HFF-Myc (cell line): ENCODE measurements around the gene STOM.
A peak's percentile ranks its signal among the peaks of the same experiment; 100 is the strongest.

Experiments used
- DNase-seq: peaks from one replicate; pipeline ENCODE4 v3.0.0-alpha.2; 2011; ENCODE audit warnings: low read depth; ENCODE audit errors: extremely low read depth
- H3K4me3 ChIP-seq: replicated peaks from 2 replicates; pipeline ENCODE4 v1.5.1; 2011; ENCODE audit warnings: low read depth, mild to moderate bottlenecking, control low read depth, low read length
- TF ChIP-seq, protein P1 (sequence below): IDR thresholded peaks from 2 replicates; pipeline ENCODE4 v1.5.1; 2012; ENCODE audit warnings: mild to moderate bottlenecking, low read depth, low read length, control low read depth; ENCODE audit errors: missing control alignments

STOM gene

DNA sequence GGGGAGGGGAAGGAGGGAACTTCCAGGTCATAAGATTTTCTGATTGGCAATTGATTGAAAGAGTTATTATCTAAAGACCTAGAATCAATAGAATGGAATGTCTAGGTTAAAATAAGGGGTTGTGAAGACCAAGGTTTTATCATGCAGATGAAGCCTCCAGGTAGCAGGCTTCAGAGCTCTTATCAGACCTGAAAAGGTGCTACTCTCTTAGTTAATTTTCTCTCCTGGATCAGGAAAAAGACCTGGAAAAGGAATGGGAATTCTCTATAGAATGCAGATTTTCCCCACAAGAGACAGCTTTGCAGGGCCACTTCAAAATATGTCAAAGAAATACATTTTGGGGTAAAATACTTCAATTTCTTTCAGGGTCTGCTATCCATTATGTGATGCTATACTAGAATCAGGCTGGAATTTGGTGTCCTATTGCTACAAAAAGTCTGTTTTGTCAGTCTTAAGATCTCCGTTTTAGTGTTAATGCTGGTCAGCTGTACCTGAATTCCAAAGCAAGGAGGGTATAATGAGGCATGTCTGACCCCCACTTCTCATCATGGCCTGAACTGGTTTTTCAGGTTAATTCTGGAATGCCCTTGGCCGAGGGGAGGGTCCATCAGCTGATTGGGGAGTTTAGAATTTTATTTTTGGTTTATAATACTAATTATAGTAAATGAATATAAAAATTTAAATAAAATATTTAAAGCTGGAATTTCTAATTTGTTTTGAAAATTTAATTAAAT lies 16.6 kb upstream of the STOM start:
- no peak for DNase-seq
- no peak overlapping the region for H3K4me3 ChIP-seq
- TF ChIP-seq, protein P1, sequence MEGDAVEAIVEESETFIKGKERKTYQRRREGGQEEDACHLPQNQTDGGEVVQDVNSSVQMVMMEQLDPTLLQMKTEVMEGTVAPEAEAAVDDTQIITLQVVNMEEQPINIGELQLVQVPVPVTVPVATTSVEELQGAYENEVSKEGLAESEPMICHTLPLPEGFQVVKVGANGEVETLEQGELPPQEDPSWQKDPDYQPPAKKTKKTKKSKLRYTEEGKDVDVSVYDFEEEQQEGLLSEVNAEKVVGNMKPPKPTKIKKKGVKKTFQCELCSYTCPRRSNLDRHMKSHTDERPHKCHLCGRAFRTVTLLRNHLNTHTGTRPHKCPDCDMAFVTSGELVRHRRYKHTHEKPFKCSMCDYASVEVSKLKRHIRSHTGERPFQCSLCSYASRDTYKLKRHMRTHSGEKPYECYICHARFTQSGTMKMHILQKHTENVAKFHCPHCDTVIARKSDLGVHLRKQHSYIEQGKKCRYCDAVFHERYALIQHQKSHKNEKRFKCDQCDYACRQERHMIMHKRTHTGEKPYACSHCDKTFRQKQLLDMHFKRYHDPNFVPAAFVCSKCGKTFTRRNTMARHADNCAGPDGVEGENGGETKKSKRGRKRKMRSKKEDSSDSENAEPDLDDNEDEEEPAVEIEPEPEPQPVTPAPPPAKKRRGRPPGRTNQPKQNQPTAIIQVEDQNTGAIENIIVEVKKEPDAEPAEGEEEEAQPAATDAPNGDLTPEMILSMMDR: no peak

DNA sequence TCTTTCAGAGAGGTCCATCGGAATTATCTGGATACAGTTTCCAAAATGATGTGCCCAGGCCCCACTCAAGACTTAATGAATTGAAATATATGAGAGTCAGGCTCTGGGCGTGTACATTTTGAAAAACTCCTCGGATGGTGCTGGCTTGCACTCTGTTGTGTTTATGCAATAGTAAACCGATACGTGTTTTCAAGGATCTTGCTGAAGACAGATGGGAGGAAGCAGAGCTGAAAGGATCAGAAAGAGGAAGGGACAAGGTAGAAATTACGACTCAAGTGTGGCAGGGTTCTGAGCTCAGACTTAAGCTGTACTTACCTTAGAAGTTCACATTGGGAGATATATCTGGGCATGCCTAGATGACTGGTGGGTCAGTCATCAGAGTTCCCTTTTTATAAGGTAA lies 13.7 kb upstream of the STOM start:
- no peak for DNase-seq
- H3K4me3 ChIP-seq: no peak overlapping the region
- TF ChIP-seq, protein P1: no peak

DNA sequence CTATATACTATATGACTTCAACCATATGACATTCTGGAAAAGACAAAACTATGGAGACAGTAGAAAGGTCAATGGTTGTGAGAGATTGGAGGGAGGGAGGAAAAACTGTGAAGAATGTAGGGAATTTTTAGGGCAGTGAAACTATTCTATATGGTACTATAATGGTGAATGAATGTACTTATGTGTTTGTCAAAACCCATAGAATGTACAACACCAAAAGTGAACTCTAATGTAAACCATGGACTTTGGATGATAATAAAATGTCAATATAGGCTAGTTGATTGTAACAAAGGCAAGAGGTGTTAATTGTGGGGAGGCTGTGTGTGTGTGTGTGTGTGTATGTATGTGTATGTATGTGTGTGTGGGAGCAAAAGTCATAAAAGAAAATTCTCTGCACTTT lies 10.8 kb upstream of the STOM start:
- TF ChIP-seq, protein P1: no peak
- H3K4me3 ChIP-seq: no peak overlapping the region
- no peak for DNase-seq

DNA sequence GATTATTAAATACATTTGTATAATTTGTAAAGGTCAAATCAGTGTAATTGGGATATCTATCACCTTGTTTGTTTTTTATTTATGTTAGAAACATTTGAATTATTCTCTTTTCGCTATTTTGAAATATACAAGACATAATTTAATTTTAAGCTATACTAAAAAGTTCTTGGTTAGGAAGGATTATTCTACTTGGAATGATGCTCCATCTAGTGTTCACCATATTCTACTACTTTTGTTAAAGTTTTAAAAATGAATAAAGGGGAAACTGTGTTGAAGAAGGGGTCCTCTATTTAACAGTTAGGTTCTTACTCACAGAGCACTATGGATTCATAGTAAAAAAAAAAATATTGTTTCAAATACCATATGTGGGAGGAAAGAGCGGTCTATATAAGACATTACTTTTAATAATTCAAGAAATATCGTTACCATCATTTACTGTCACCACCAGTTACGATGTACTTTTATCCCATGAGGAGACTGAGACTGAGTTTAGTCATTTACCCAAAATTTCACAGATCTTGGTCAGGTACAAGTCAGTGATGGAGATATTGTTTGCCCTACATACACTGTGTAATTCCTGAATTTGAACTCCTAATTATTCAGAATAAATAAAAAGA lies 6.3 kb upstream of the STOM start:
- no peak overlapping the region for H3K4me3 ChIP-seq
- TF ChIP-seq, protein P1: peak; percentile 5
- DNase-seq: no peak

DNA sequence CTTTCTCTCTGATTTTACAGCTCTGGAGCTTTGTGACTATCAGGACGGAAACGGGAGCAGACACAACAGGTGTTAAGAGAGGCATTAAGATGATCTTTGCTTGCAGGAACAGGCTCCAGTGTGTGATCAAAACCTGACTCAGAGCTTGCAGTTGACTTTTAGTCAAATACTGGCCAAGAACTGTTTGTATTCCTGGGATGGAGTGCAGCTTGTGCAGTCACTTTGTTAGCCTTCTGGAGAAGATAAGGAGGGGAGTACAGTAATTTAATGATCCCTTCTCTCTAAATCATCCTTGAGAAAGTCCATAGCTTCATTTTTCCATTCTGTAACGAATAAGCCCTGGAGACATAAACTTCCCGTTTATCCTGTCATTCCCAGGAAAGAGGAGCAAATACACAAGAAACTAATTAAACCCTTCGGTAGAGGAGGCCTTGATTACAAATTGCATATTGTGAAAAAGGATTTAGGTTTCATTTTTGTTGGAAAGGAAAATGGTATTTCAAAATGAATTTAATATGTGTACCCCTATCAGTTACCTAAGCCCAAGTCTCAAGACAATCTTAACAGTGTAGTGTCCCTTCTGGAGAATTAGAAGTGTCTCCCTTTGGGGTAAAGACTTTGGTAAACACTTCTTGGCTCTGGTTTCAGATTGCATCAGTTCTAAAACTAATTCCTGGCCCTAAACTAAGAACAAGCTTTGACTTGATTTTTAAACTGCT lies 3.1 kb upstream of the STOM start:
- no peak overlapping the region for H3K4me3 ChIP-seq
- no peak for DNase-seq
- TF ChIP-seq, protein P1: no peak

DNA sequence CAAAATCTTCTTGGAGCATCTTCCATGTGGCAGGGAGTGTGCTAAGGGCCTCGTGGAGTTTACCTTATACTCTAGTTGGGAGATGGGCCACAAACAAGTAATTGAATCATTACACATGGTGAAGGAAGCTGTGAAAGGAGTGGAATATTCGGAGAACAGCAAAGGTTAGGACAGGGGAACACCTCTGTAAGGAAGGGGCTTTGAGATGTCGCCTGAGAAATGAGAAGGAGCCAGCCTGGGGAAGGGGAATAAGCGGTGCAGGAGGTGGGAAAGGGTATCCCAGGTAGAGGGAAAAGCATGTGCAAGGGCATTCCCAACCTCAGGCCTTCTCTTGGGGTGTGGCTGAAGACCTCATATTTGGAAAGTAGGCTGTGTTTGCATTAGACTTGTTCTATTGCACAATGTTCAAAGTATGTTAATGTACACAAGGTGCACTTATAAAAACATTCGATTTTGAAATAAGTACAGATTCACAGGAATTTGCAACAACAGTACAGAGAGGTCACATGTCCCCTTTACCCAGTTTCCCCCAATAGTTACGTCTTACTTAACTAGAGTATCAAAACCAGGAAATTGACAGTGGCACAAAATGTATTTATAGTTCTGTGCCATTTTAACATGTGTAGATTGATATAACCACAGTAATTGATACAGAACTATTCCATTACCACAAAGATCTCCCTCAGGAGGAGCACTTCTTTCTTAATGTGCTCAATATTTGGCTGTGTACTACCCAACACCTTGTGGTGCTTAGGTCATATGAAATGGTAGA lies 2.4 kb upstream of the STOM start:
- no peak overlapping the region for H3K4me3 ChIP-seq
- TF ChIP-seq, protein P1: no peak

More for the DNA sequence above, 2.4 kb upstream of the STOM start:
- DNase-seq: no peak
